GM12878 (cell line): ENCODE results near the gene P2RY1. TPM values are rescaled to one million over a fixed set of nuclear protein-coding genes. Genes with fewer than 3 reads are reported as not detected.

Experiments
- ATAC-seq: fragments of 200-7000 bp; cut with Tn5 transposase; 3 replicates; pipeline ENCODE4 v1.9.1; 2020; ENCODE audit warnings: mild to moderate bottlenecking, moderate library complexity
- BruUV-seq: library from RNA; stranded (reverse); fragments of 400-500 nt; replicated peaks from 2 replicates; lab custom pipeline; 2021; lab: Mats Ljungman, UMichigan
- CTCF ChIA-PET: fragments of 300-600 bp; sonication (Branson Sonifier 250); formaldehyde crosslinking; extraction: SDS; loops from one replicate; lab custom pipeline; 2021; ENCODE audit warnings: inconsistent platforms; lab: Yijun Ruan, JAX
- POLR2A ChIA-PET: fragments of 350-600 bp; formaldehyde crosslinking; extraction: SDS; loops from one replicate; lab custom pipeline; 2021; ENCODE audit warnings: inconsistent platforms; lab: Charles Lee
- RAD21 ChIA-PET: fragments of 300-600 bp; sonication (Branson Sonifier 250); formaldehyde crosslinking; loops from one replicate; lab custom pipeline; 2023; ENCODE audit warnings: antibody characterized with exemption; ENCODE audit not compliant: unreplicated experiment; lab: Charles Lee
- SMC1A ChIA-PET: fragments of 300-600 bp; sonication (Branson Sonifier 250); formaldehyde crosslinking; loops from one replicate; lab custom pipeline; 2023; ENCODE audit not compliant: unreplicated experiment, uncharacterized antibody; lab: Charles Lee
- DNase-seq: peaks from one replicate; pipeline ENCODE4 v3.0.0-alpha.2; 2011; ENCODE audit warnings: low read depth, low spot score
- FAIRE-seq: peaks from 3 replicates; lab custom pipeline; 2011; peaks lifted over from hg19 to GRCh38; lab: Jason Lieb, UNC
- H2AFZ ChIP-seq: 2 replicates; pipeline ENCODE4 v1.6.0; 2011; ENCODE audit warnings: low read depth, low read length, control low read depth; ENCODE audit not compliant: control insufficient read depth
- H3K27ac ChIP-seq: 2 replicates; pipeline ENCODE4 v1.5.1; 2011; ENCODE audit warnings: control low read depth; ENCODE audit not compliant: control insufficient read depth, insufficient read depth
- H3K27me3 ChIP-seq, 2 experiments: replicated peaks in 1 of 2; 2 replicates each; pipeline versions ENCODE4 v1.6.0 to v1.6.1; 2011; ENCODE audit warnings: low read length in 1 of 2; ENCODE audit not compliant: control insufficient read depth in 2 of 2, insufficient read depth in 2 of 2
- H3K36me3 ChIP-seq, 2 experiments: 2 replicates each; pipeline ENCODE4 v1.5.1; 2011; ENCODE audit warnings: low read length in 1 of 2; ENCODE audit not compliant: control insufficient read depth in 2 of 2, insufficient read depth in 2 of 2
- H3K4me1 ChIP-seq: 2 replicates; pipeline ENCODE4 v1.6.1; 2011; ENCODE audit warnings: mild to moderate bottlenecking, low read length, moderate library complexity, mixed read lengths; ENCODE audit not compliant: control insufficient read depth, insufficient read depth
- H3K4me2 ChIP-seq: 2 replicates; pipeline ENCODE4 v1.6.0; 2011; ENCODE audit warnings: control low read depth; ENCODE audit not compliant: control insufficient read depth, insufficient read depth
- H3K4me3 ChIP-seq: fragments of 200-600 bp; sonication (generic); 2 replicates; pipeline ENCODE4 v1.5.1; 2016
- H3K79me2 ChIP-seq: 2 replicates; pipeline ENCODE4 v1.6.0; 2011; ENCODE audit warnings: low read length; ENCODE audit not compliant: control insufficient read depth, insufficient read depth
- H3K9ac ChIP-seq: 2 replicates; pipeline ENCODE4 v1.8.0; 2011; ENCODE audit warnings: low read length, control low read depth, mixed read lengths; ENCODE audit not compliant: control insufficient read depth, insufficient read depth
- H3K9me3 ChIP-seq: replicated peaks from 3 replicates; pipeline ENCODE4 v1.5.1; 2011; ENCODE audit warnings: mild to moderate bottlenecking, low read length; ENCODE audit not compliant: control insufficient read depth, insufficient read depth
- H4K20me1 ChIP-seq: 2 replicates; pipeline ENCODE4 v1.6.0; 2011; ENCODE audit not compliant: control insufficient read depth, insufficient read depth
- CBX3 ChIP-seq: fragments of 200-600 bp; sonication (generic); IDR thresholded peaks from 2 replicates; pipeline ENCODE4 v1.6.1; 2016; ENCODE audit warnings: low read depth, borderline replicate concordance
- CREB1 ChIP-seq: IDR thresholded peaks from 2 replicates; pipeline ENCODE4 v1.6.1; 2012; ENCODE audit warnings: low read depth, mild to moderate bottlenecking, inconsistent platforms
- IKZF2 ChIP-seq, 2 experiments: fragments of 450-650 bp; IDR thresholded peaks; 2 replicates each; pipeline ENCODE4 v1.6.1; 2017; ENCODE audit warnings: mild to moderate bottlenecking in 2 of 2, moderate library complexity in 2 of 2
- LARP7 ChIP-seq: fragments of 450-650 bp; IDR thresholded peaks from 2 replicates; pipeline ENCODE4 v1.6.1; 2017; ENCODE audit warnings: mild to moderate bottlenecking
- MTA2 ChIP-seq: fragments of 450-650 bp; IDR thresholded peaks from 2 replicates; pipeline ENCODE4 v1.6.1; 2016; ENCODE audit warnings: low read depth, mild to moderate bottlenecking, moderate library complexity
- SPI1 ChIP-seq: IDR thresholded peaks from 2 replicates; pipeline ENCODE4 v1.6.1; 2011; ENCODE audit warnings: low read depth, mild to moderate bottlenecking, low read length, moderate library complexity, borderline replicate concordance; ENCODE audit not compliant: insufficient read depth
- ZNF622 ChIP-seq: fragments of 450-650 bp; IDR thresholded peaks from 2 replicates; pipeline ENCODE4 v1.6.1; 2017; ENCODE audit warnings: mild to moderate bottlenecking, inconsistent platforms
- ZSCAN29 ChIP-seq: fragments of 450-650 bp; IDR thresholded peaks from 2 replicates; pipeline ENCODE4 v1.6.1; 2017; ENCODE audit warnings: mild to moderate bottlenecking, moderate library complexity
- in situ Hi-C: fragments of 300-500 bp; cut with MboI; formaldehyde crosslinking; loops from 9 replicates; pipeline ENCODE4 v1.14.3; 2018; ENCODE audit warnings: mixed read lengths
- intact Hi-C: fragments of 100-400 bp; cut with micrococcal nuclease; formaldehyde crosslinking; loops from one replicate; pipeline ENCODE4 v1.14.2; 2022; ENCODE audit not compliant: unreplicated experiment
- polyA plus RNA-seq, 11 experiments: library from polyadenylated mRNA; depleted of rRNA in 4 of 11; unstranded in 6 of 11; stranded (reverse) in 5 of 11; fragments of >200 nt; fragmentation: Nextera tagmentation in 4 of 11; fragmentation: Illumina TruSeq in 1 of 11; extraction: Ambion mirVana in 4 of 11; extraction: Trizol in 1 of 11; gene quantifications; 1 replicate in 1 of 11; 2 replicates in 10 of 11; pipeline versions ENCODE4 v1.2.1 to v1.2.3, GENCODE V29; 2011 to 2016; ENCODE audit warnings: inconsistent platforms in 2 of 11, missing spikeins in 2 of 11, low read depth in 1 of 11
- total RNA-seq, 4 experiments: library from RNA; depleted of rRNA in 3 of 4; stranded (reverse); fragments of >200 nt in 3 of 4; fragmentation: Illumina TruSeq in 1 of 4; extraction: Trizol in 1 of 4; gene quantifications; 2 replicates each; pipeline versions ENCODE4 v1.2.1 to v1.2.3, GENCODE V29; 2013 to 2021
- TF ChIP-seq, protein P1 (sequence below): IDR thresholded peaks from 2 replicates; pipeline ENCODE4 v1.6.1; 2011; ENCODE audit warnings: low read depth, mild to moderate bottlenecking, low read length, moderate library complexity, borderline replicate concordance; ENCODE audit errors: extremely low read depth
- TF ChIP-seq, protein P2 (sequence below): fragments of 450-650 bp; IDR thresholded peaks from 2 replicates; pipeline ENCODE4 v1.6.1; 2017; ENCODE audit warnings: mild to moderate bottlenecking, moderate library complexity
- TF ChIP-seq, protein P3 (sequence below): fragments of 150-350 bp; IDR thresholded peaks from 2 replicates; pipeline ENCODE4 v1.6.1; 2014; ENCODE audit warnings: mild to moderate bottlenecking, low read depth, low read length
- TF ChIP-seq, protein P4 (sequence below): IDR thresholded peaks from 2 replicates; pipeline ENCODE4 v1.6.1; 2012; ENCODE audit warnings: improper control_type of control experiment, low read depth, low read length; ENCODE audit not compliant: insufficient replicate concordance
- TF ChIP-seq, protein P5 (sequence below): IDR thresholded peaks from 2 replicates; pipeline ENCODE4 v1.6.1; 2012; ENCODE audit warnings: low read depth, low read length, improper control_type of control experiment

Gene P2RY1
- total and polyA plus RNA-seq, 10 of the 15 experiments (the other 5 are each of a cell fraction or from before 2014, with no cell fraction given): 0.01 to 3.4 (median 1.9) TPM

DNA sequence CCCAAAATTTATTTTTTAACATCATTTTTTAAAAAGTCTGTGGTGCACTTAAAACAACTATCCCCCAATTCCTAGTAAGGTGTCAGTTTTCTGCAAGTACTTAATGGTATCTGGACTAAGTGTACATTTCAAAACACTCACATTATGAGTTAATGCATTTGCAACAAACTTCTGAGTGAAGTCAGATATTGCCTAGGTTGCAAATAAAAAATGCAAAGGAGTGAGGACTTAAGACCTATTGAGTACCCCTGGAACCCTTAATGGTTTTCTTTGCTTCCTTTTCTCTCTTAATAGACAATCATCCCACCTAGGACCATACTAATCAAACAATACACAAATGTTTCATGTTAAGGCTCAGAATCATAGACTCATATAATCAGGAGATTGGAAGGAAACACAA lies 1.8 kb upstream of the P2RY1 start:
- no peaks in the 10 kb centered on the region for H3K9me3 ChIP-seq
- SMC1A ChIA-PET: no interaction called here
- H3K36me3 ChIP-seq: no peaks in the 10 kb centered on the region
- no peaks in the 10 kb centered on the region for H3K4me1 ChIP-seq
- no TSS peak for BruUV-seq
- intact Hi-C loops: loop anchor here (10.0 kb wide), 1 partner anchor 358 kb away; no protein-coding TSS in a partner anchor
- no peak overlapping the region for H2AFZ ChIP-seq
- no peak for ATAC-seq
- H3K27ac ChIP-seq: no peak overlapping the region
- no peak for DNase-seq
- no peak overlapping the region for H3K9ac ChIP-seq
- TF ChIP-seq SPI1 (no peak), IKZF2 (IDR thresholded peaks at IDR 0.05) (no peak), CBX3 (no peak), ZSCAN29 (no peak), MTA2 (no peak), CREB1 (no peak), LARP7 (no peak), ZNF622 (no peak)
- TF ChIP-seq, protein P1, sequence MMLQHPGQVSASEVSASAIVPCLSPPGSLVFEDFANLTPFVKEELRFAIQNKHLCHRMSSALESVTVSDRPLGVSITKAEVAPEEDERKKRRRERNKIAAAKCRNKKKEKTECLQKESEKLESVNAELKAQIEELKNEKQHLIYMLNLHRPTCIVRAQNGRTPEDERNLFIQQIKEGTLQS: no peak
- TF ChIP-seq, protein P2, sequence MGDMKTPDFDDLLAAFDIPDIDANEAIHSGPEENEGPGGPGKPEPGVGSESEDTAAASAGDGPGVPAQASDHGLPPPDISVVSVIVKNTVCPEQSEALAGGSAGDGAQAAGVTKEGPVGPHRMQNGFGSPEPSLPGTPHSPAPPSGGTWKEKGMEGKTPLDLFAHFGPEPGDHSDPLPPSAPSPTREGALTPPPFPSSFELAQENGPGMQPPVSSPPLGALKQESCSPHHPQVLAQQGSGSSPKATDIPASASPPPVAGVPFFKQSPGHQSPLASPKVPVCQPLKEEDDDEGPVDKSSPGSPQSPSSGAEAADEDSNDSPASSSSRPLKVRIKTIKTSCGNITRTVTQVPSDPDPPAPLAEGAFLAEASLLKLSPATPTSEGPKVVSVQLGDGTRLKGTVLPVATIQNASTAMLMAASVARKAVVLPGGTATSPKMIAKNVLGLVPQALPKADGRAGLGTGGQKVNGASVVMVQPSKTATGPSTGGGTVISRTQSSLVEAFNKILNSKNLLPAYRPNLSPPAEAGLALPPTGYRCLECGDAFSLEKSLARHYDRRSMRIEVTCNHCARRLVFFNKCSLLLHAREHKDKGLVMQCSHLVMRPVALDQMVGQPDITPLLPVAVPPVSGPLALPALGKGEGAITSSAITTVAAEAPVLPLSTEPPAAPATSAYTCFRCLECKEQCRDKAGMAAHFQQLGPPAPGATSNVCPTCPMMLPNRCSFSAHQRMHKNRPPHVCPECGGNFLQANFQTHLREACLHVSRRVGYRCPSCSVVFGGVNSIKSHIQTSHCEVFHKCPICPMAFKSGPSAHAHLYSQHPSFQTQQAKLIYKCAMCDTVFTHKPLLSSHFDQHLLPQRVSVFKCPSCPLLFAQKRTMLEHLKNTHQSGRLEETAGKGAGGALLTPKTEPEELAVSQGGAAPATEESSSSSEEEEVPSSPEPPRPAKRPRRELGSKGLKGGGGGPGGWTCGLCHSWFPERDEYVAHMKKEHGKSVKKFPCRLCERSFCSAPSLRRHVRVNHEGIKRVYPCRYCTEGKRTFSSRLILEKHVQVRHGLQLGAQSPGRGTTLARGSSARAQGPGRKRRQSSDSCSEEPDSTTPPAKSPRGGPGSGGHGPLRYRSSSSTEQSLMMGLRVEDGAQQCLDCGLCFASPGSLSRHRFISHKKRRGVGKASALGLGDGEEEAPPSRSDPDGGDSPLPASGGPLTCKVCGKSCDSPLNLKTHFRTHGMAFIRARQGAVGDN: no peak
- TF ChIP-seq, protein P3, sequence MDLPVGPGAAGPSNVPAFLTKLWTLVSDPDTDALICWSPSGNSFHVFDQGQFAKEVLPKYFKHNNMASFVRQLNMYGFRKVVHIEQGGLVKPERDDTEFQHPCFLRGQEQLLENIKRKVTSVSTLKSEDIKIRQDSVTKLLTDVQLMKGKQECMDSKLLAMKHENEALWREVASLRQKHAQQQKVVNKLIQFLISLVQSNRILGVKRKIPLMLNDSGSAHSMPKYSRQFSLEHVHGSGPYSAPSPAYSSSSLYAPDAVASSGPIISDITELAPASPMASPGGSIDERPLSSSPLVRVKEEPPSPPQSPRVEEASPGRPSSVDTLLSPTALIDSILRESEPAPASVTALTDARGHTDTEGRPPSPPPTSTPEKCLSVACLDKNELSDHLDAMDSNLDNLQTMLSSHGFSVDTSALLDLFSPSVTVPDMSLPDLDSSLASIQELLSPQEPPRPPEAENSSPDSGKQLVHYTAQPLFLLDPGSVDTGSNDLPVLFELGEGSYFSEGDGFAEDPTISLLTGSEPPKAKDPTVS: no peak
- TF ChIP-seq, protein P4, sequence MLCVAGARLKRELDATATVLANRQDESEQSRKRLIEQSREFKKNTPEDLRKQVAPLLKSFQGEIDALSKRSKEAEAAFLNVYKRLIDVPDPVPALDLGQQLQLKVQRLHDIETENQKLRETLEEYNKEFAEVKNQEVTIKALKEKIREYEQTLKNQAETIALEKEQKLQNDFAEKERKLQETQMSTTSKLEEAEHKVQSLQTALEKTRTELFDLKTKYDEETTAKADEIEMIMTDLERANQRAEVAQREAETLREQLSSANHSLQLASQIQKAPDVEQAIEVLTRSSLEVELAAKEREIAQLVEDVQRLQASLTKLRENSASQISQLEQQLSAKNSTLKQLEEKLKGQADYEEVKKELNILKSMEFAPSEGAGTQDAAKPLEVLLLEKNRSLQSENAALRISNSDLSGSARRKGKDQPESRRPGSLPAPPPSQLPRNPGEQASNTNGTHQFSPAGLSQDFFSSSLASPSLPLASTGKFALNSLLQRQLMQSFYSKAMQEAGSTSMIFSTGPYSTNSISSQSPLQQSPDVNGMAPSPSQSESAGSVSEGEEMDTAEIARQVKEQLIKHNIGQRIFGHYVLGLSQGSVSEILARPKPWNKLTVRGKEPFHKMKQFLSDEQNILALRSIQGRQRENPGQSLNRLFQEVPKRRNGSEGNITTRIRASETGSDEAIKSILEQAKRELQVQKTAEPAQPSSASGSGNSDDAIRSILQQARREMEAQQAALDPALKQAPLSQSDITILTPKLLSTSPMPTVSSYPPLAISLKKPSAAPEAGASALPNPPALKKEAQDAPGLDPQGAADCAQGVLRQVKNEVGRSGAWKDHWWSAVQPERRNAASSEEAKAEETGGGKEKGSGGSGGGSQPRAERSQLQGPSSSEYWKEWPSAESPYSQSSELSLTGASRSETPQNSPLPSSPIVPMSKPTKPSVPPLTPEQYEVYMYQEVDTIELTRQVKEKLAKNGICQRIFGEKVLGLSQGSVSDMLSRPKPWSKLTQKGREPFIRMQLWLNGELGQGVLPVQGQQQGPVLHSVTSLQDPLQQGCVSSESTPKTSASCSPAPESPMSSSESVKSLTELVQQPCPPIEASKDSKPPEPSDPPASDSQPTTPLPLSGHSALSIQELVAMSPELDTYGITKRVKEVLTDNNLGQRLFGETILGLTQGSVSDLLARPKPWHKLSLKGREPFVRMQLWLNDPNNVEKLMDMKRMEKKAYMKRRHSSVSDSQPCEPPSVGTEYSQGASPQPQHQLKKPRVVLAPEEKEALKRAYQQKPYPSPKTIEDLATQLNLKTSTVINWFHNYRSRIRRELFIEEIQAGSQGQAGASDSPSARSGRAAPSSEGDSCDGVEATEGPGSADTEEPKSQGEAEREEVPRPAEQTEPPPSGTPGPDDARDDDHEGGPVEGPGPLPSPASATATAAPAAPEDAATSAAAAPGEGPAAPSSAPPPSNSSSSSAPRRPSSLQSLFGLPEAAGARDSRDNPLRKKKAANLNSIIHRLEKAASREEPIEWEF: no peak
- TF ChIP-seq, protein P5, sequence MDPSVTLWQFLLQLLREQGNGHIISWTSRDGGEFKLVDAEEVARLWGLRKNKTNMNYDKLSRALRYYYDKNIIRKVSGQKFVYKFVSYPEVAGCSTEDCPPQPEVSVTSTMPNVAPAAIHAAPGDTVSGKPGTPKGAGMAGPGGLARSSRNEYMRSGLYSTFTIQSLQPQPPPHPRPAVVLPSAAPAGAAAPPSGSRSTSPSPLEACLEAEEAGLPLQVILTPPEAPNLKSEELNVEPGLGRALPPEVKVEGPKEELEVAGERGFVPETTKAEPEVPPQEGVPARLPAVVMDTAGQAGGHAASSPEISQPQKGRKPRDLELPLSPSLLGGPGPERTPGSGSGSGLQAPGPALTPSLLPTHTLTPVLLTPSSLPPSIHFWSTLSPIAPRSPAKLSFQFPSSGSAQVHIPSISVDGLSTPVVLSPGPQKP: no peak
- RAD21 ChIA-PET: no interaction called here
- in situ Hi-C loops: no loop called here
- H3K27me3 ChIP-seq: no peaks in the 10 kb centered on the region; a peak in 1 of 4 replicates
- peaks cover 3% of the 10 kb centered on the region for H3K79me2 ChIP-seq
- H4K20me1 ChIP-seq: no peaks in the 10 kb centered on the region
- FAIRE-seq: no peak
- CTCF ChIA-PET: no interaction called here
- POLR2A ChIA-PET: no interaction called here
- H3K4me3 ChIP-seq: no peak overlapping the region
- H3K4me2 ChIP-seq: no peak overlapping the region
